Gastrocnemius medialis (tissue), 4 donors: Measurements from ENCODE around the gene FAAP20. TPM values are rescaled to one million over a fixed set of nuclear protein-coding genes. Genes with fewer than 3 reads are reported as not detected.

Experiments used
- ATAC-seq, 2 donors: fragments of 150-250 bp; one replicate each; pipeline ENCODE4 v1.9.1; 2016
- DNase-seq, 2 donors: peaks; one replicate each; pipeline ENCODE4 v3.0.0-alpha.2; 2019
- H3K27ac ChIP-seq, 4 donors: fragments of 200-600 bp; sonication (generic); 1 replicate in 1 of 4; 2 replicates in 3 of 4; pipeline ENCODE4 v1.5.1; 2016 to 2018; ENCODE audit warnings: mild to moderate bottlenecking in 2 of 4, moderate library complexity in 1 of 4
- H3K27me3 ChIP-seq, 3 donors: fragments of 200-600 bp; sonication (generic) in 2 of 3; 1 replicate in 1 of 3; 2 replicates in 2 of 3; pipeline versions ENCODE4 v1.5.1 to v1.6.0; 2016 to 2019; ENCODE audit warnings: mild to moderate bottlenecking in 1 of 3, moderate library complexity in 1 of 3
- H3K36me3 ChIP-seq, 2 donors: fragments of 200-600 bp; sonication (generic) in 1 of 2; one replicate each; pipeline ENCODE4 v1.5.1; 2017 to 2018
- H3K4me1 ChIP-seq, 2 donors: fragments of 200-600 bp; sonication (generic) in 1 of 2; one replicate each; pipeline ENCODE4 v1.5.1; 2016 to 2017; ENCODE audit warnings: mild to moderate bottlenecking in 2 of 2
- H3K4me3 ChIP-seq, 4 donors: fragments of 200-600 bp; sonication (generic) in 3 of 4; 1 replicate in 1 of 4; 2 replicates in 3 of 4; pipeline ENCODE4 v1.5.1; 2016 to 2019; ENCODE audit warnings: mild to moderate bottlenecking in 2 of 4
- H3K9me3 ChIP-seq, 3 donors: fragments of 200-600 bp; sonication (generic) in 2 of 3; 1 replicate in 1 of 3; 2 replicates in 2 of 3; pipeline ENCODE4 v1.5.1; 2016 to 2019
- CTCF ChIP-seq, 5 experiments: fragments of 450-650 bp in 3 of 5; fragments of 200-600 bp in 2 of 5; sonication (generic) in 2 of 5; IDR thresholded peaks in 4 of 5; conservative IDR thresholded peaks in 1 of 5; 1 replicate in 4 of 5; 2 replicates in 1 of 5; pipeline ENCODE4 v1.5.1; 2016 to 2019; ENCODE audit warnings: antibody characterized with exemption in 5 of 5, mild to moderate bottlenecking in 3 of 5, moderate library complexity in 3 of 5
- POLR2A ChIP-seq, 2 donors: fragments of 450-650 bp; IDR thresholded peaks; one replicate each; pipeline ENCODE4 v1.6.1; 2017; ENCODE audit warnings: antibody characterized with exemption in 2 of 2, mild to moderate bottlenecking in 2 of 2, moderate library complexity in 2 of 2
- in situ Hi-C, 4 donors: fragments of 200-750 bp; cut with MboI; loops; one replicate each; pipeline versions ENCODE4 v1.15.0 to v1.8.0; 2017; ENCODE audit warnings: low sequenced_read_pairs in 4 of 4
- intact Hi-C: fragments of 100-400 bp; cut with DNase I; formaldehyde crosslinking; loops from one replicate; pipeline ENCODE4 v1.15.1; 2023; ENCODE audit warnings: low total_unique reads
- total RNA-seq, 4 donors: library from RNA; depleted of rRNA; stranded (reverse); fragments of >200 nt; gene quantifications; one replicate each; pipeline versions ENCODE4 v1.1.0 to v1.2.3, GENCODE V29; 2016

The FAAP20 gene
- total RNA-seq, 4 donors from 2014 or later = 12.1 to 26.2 (median 17.3) TPM

GRCh38 chr1:2141025-2141424 lies 53.5 kb downstream of the FAAP20 start:
- in situ Hi-C loops = no loop called here
- Histone ChIP-seq H3K9me3 (no peaks in the 10 kb centered on the region), H3K27me3 (peaks cover 0 to 14% (median 4%) of the 10 kb centered on the region in 3 donors), H3K4me1 (no peaks in the 10 kb centered on the region), H3K27ac (no peak overlapping the region), H3K4me3 (no peak overlapping the region), H3K36me3 (no peaks in the 10 kb centered on the region)
- no peak for TF ChIP-seq POLR2A (IDR thresholded peaks at IDR 0.05)
- TF ChIP-seq CTCF (IDR thresholded peaks at IDR 0.05 in 4 of 5, conservative IDR thresholded peaks at IDR 0.05 in 1 of 5) = no peak
- intact Hi-C loops = no loop called here
- DNase-seq (no peak), ATAC-seq (no peak)

Other genes starting within 250 kb of the FAAP20 start
- not detected for gene CFAP74, start 191.0 kb downstream of the FAAP20 start, total RNA-seq
- 1 to 10 TPM in 1 of 4 donors, not detected in 3; 1.9 TPM for gene GABRD, start 175.4 kb downstream of the FAAP20 start, total RNA-seq
- gene PRKCZ, start 144.4 kb downstream of the FAAP20 start, total RNA-seq = under 1 TPM in 2 of 4 donors, not detected in 2; 0.16 to 0.87 TPM
- gene SKI, start 33.5 kb upstream of the FAAP20 start, total RNA-seq = 10 to 100 TPM in 3 of 4 donors, 1 to 10 TPM in 1; 7.8 to 32.2 (median 22.4) TPM
- 1 to 10 TPM; 1.9 to 4.7 (median 3.5) TPM for gene MORN1, start 196.8 kb upstream of the FAAP20 start, total RNA-seq
- gene RER1, start 197.1 kb upstream of the FAAP20 start, total RNA-seq = 10 to 100 TPM; 51.1 to 60.5 (median 55.4) TPM
- gene PEX10, start 217.8 kb upstream of the FAAP20 start, total RNA-seq = 10 to 100 TPM; 19.2 to 25.7 (median 22.6) TPM